H1 (cell line): ENCODE measurements around the gene HSPA1B. TPM values are rescaled to one million over a fixed set of nuclear protein-coding genes. Genes with fewer than 3 reads are reported as not detected.
"Not testable (repeated sequence)": the region's sequence is repeated elsewhere in the genome, so short reads cannot be mapped to it uniquely, and the experiment has no call there.

Experiments used
- CTCF ChIA-PET: fragments of 300-600 bp; sonication (Branson Sonifier 250); formaldehyde crosslinking; loops from one replicate; lab custom pipeline; 2021; ENCODE audit not compliant: partially characterized antibody; lab: Charles Lee
- POLR2A ChIA-PET: fragments of 300-600 bp; sonication (Branson Sonifier 250); formaldehyde crosslinking; loops from one replicate; lab custom pipeline; 2021; ENCODE audit warnings: inconsistent platforms; ENCODE audit not compliant: partially characterized antibody; lab: Charles Lee
- DNase-seq, 2 experiments: peaks; one replicate each; pipeline versions ENCODE4 v3.0.0 to v3.0.0-alpha.2; 2010 to 2022; ENCODE audit warnings: low spot score in 2 of 2, low read depth in 1 of 2, mixed read lengths in 1 of 2
- FAIRE-seq: peaks from 2 replicates; lab custom pipeline; 2011; peaks lifted over from hg19 to GRCh38; lab: Jason Lieb, UNC
- H2AFZ ChIP-seq: 2 replicates; pipeline ENCODE4 v1.8.1; 2012; ENCODE audit warnings: low read length, inconsistent platforms
- H2AK5ac ChIP-seq: 2 replicates; pipeline ENCODE4 v1.6.1; 2013; ENCODE audit warnings: low read depth, low read length
- H2BK120ac ChIP-seq: replicated peaks from 2 replicates; pipeline ENCODE3; 2013; ENCODE audit warnings: low read depth, low read length, inconsistent platforms
- H2BK12ac ChIP-seq: 2 replicates; pipeline ENCODE4 v1.6.1; 2013; ENCODE audit warnings: low read depth, low read length
- H2BK15ac ChIP-seq: 2 replicates; pipeline ENCODE4 v1.6.1; 2013; ENCODE audit warnings: low read length
- H2BK20ac ChIP-seq: 2 replicates; pipeline ENCODE4 v1.6.1; 2013; ENCODE audit warnings: low read length
- H2BK5ac ChIP-seq: 2 replicates; pipeline ENCODE4 v1.6.1; 2013; ENCODE audit warnings: low read depth, low read length
- H3K14ac ChIP-seq: 2 replicates; pipeline ENCODE4 v1.6.1; 2013; ENCODE audit warnings: inconsistent platforms; ENCODE audit not compliant: insufficient read length
- H3K18ac ChIP-seq: 2 replicates; pipeline ENCODE4 v1.6.1; 2013; ENCODE audit warnings: low read length; ENCODE audit errors: extremely low read depth
- H3K23ac ChIP-seq: 2 replicates; pipeline ENCODE4 v1.6.1; 2013; ENCODE audit warnings: inconsistent platforms; ENCODE audit not compliant: insufficient read length
- H3K23me2 ChIP-seq: 2 replicates; pipeline ENCODE4 v1.6.1; 2013; ENCODE audit warnings: low read depth, low read length
- H3K27ac ChIP-seq: 2 replicates; pipeline ENCODE4 v1.6.1; 2011; ENCODE audit warnings: low read depth, low read length, inconsistent platforms
- H3K27me3 ChIP-seq, 4 experiments: replicated peaks in 1 of 4; 1 replicate in 1 of 4; 2 replicates in 3 of 4; pipeline versions ENCODE4 v1.6.1 to v1.8.1; 2011 to 2013; ENCODE audit warnings: low read length in 3 of 4, mild to moderate bottlenecking in 3 of 4, inconsistent platforms in 2 of 4, mixed read lengths in 2 of 4, moderate library complexity in 1 of 4; ENCODE audit not compliant: control insufficient read depth in 3 of 4, insufficient read depth in 3 of 4; ENCODE audit errors: extremely low read depth in 1 of 4
- H3K36me3 ChIP-seq, 4 experiments: 2 replicates each; pipeline versions ENCODE4 v1.6.1 to v1.8.1; 2011 to 2013; ENCODE audit warnings: mild to moderate bottlenecking in 4 of 4, low read length in 3 of 4, moderate library complexity in 2 of 4, control low read depth in 1 of 4, inconsistent platforms in 1 of 4; ENCODE audit not compliant: insufficient read depth in 4 of 4, control insufficient read depth in 2 of 4
- H3K4ac ChIP-seq: replicated peaks from 2 replicates; pipeline ENCODE3; 2013; ENCODE audit warnings: low read length, low read depth, mixed read lengths, inconsistent platforms; ENCODE audit not compliant: insufficient read length
- H3K4me1 ChIP-seq, 4 experiments: replicated peaks in 1 of 4; 1 replicate in 1 of 4; 2 replicates in 3 of 4; pipeline versions ENCODE4 v1.6.1 to v1.8.1; 2011 to 2013; ENCODE audit warnings: low read length in 3 of 4, inconsistent platforms in 2 of 4, mixed read lengths in 1 of 4; ENCODE audit not compliant: insufficient read depth in 4 of 4, control insufficient read depth in 3 of 4
- H3K4me2 ChIP-seq, 2 experiments: 2 replicates each; pipeline versions ENCODE4 v1.6.1 to v1.8.1; 2011 to 2013; ENCODE audit warnings: low read depth in 2 of 2, low read length in 2 of 2, control low read depth in 1 of 2, inconsistent platforms in 1 of 2, mild to moderate bottlenecking in 1 of 2; ENCODE audit not compliant: insufficient read depth in 1 of 2
- H3K4me3 ChIP-seq, 4 experiments: fragments of 200-600, 300-600 bp in 1 of 4; sonication (generic), shearing (Covaris generic), sonication (Bioruptor Twin) in 1 of 4; 2 replicates each; pipeline versions ENCODE4 v1.5.1 to v1.8.1; 2011 to 2016; ENCODE audit warnings: low read length in 4 of 4, low read depth in 3 of 4, control low read depth in 2 of 4, inconsistent platforms in 2 of 4, mild to moderate bottlenecking in 2 of 4, mixed read lengths in 1 of 4, moderate library complexity in 1 of 4; ENCODE audit not compliant: insufficient read depth in 2 of 4; ENCODE audit errors: extremely low read depth in 1 of 4
- H3K56ac ChIP-seq: replicated peaks from 2 replicates; pipeline ENCODE3; 2013; ENCODE audit warnings: low read depth, mild to moderate bottlenecking, mixed read lengths, low read length, inconsistent platforms; ENCODE audit not compliant: insufficient read length
- H3K79me1 ChIP-seq: 2 replicates; pipeline ENCODE4 v1.6.1; 2013; ENCODE audit warnings: low read depth, low read length, control low read depth
- H3K79me2 ChIP-seq, 2 experiments: 2 replicates each; pipeline versions ENCODE4 v1.6.1 to v1.8.1; 2012 to 2013; ENCODE audit warnings: low read length in 2 of 2, mild to moderate bottlenecking in 2 of 2, inconsistent platforms in 1 of 2; ENCODE audit not compliant: insufficient read depth in 2 of 2, control insufficient read depth in 1 of 2
- H3K9ac ChIP-seq, 4 experiments: replicated peaks in 1 of 4; 1 replicate in 1 of 4; 2 replicates in 3 of 4; pipeline versions ENCODE4 v1.6.1 to v1.8.1; 2011 to 2013; ENCODE audit warnings: low read depth in 3 of 4, low read length in 3 of 4, control low read depth in 2 of 4, mild to moderate bottlenecking in 2 of 4, moderate library complexity in 2 of 4, inconsistent platforms in 1 of 4; ENCODE audit errors: extremely low read depth in 1 of 4
- H3K9me3 ChIP-seq, 2 experiments: 2 replicates each; pipeline versions ENCODE4 v1.6.1 to v1.8.1; 2012 to 2013; ENCODE audit warnings: mild to moderate bottlenecking in 2 of 2, moderate library complexity in 2 of 2, control low read depth in 1 of 2, inconsistent platforms in 1 of 2, low read depth in 1 of 2, low read length in 1 of 2, mixed read lengths in 1 of 2; ENCODE audit not compliant: insufficient read depth in 2 of 2
- H4K20me1 ChIP-seq, 2 experiments: replicated peaks in 1 of 2; 2 replicates each; pipeline versions ENCODE3 to v1.8.1; 2011 to 2013; ENCODE audit warnings: inconsistent platforms in 2 of 2, low read length in 2 of 2, mild to moderate bottlenecking in 1 of 2; ENCODE audit not compliant: insufficient read depth in 2 of 2, control insufficient read depth in 1 of 2
- H4K5ac ChIP-seq: 2 replicates; pipeline ENCODE4 v1.6.1; 2013; ENCODE audit warnings: low read length, low read depth, mixed read lengths, inconsistent platforms; ENCODE audit not compliant: insufficient read length
- H4K8ac ChIP-seq: 2 replicates; pipeline ENCODE4 v1.8.0; 2013; ENCODE audit warnings: mild to moderate bottlenecking, moderate library complexity, low read length, inconsistent platforms; ENCODE audit not compliant: insufficient read depth; ENCODE audit errors: extremely low read depth
- H4K91ac ChIP-seq: replicated peaks from 2 replicates; pipeline ENCODE3; 2013; ENCODE audit warnings: low read length, mixed read lengths, inconsistent platforms; ENCODE audit not compliant: insufficient read length
- ATF2 ChIP-seq: IDR thresholded peaks from 2 replicates; pipeline ENCODE4 v1.6.1; 2012; ENCODE audit warnings: low read length, inconsistent platforms
- EZH2 ChIP-seq: fragments of 200-600 bp; sonication (generic); IDR thresholded peaks from 2 replicates; pipeline ENCODE4 v1.7.1; 2012; ENCODE audit warnings: low read depth, mild to moderate bottlenecking, moderate library complexity, low read length, inconsistent platforms; ENCODE audit not compliant: severe bottlenecking
- WGBS, 2 experiments: shearing (Covaris generic) in 1 of 2; methylation state at CpG; one replicate each; pipeline versions ENCODE4 v1.1.6 to v1.1.7; 2013 to 2015; ENCODE audit warnings: low lambda C conversion rate in 2 of 2, mixed read lengths in 2 of 2, inconsistent platforms in 1 of 2, low coverage in 1 of 2, missing lambda C conversion rate in 1 of 2; ENCODE audit not compliant: insufficient replicate concordance in 2 of 2, insufficient coverage in 1 of 2, insufficient read length in 1 of 2; ENCODE audit errors: extremely low coverage in 1 of 2, missing lambda C conversion rate in 1 of 2; 5-methylcytosine and 5-hydroxymethylcytosine counted together
- polyA plus RNA-seq, 7 experiments: library from polyadenylated mRNA; depleted of rRNA in 3 of 7; stranded (reverse) in 5 of 7; unstranded in 2 of 7; fragments of >200 nt in 5 of 7; fragments of 200-250 nt in 2 of 7; gene quantifications; 1 replicate in 5 of 7; 2 replicates in 1 of 7; 4 replicates in 1 of 7; pipeline versions ENCODE4 v1.2.1 to v1.2.3, GENCODE V29; 2011 to 2013; ENCODE audit warnings: missing spikeins in 2 of 7, mixed read lengths in 2 of 7
- total RNA-seq: library from RNA; stranded (reverse); fragmentation: NEBNext Ultra II Directional; extraction: Animal tissue kit (Norgen Biotek cat#: 25700); gene quantifications from 2 replicates; pipeline ENCODE4 v1.2.1, GENCODE V29; 2021

HSPA1B gene
- total and polyA plus RNA-seq, 2 of the 8 experiments (the other 6 are each of a cell fraction or from before 2014, with no cell fraction given) = 36.6 to 76.6 TPM

- TF ChIP-seq ATF2 (no peak), EZH2 (no peak)
Measured at GRCh38 chr6:31822036-31822821, 5.3 kb upstream of the HSPA1B start (continued).

GRCh38 chr6:31823592-31824196 lies 3.8 kb upstream of the HSPA1B start:
- DNase-seq, H2BK120ac ChIP-seq, H3K18ac ChIP-seq, H3K9me3 ChIP-seq, H4K5ac ChIP-seq, H2AK5ac ChIP-seq, H3K36me3 ChIP-seq, H3K14ac ChIP-seq, H2BK15ac ChIP-seq, H3K27ac ChIP-seq, H3K79me1 ChIP-seq, H4K20me1 ChIP-seq, H3K23ac ChIP-seq, FAIRE-seq, H2BK12ac ChIP-seq, H2BK5ac ChIP-seq, H3K27me3 ChIP-seq, H4K91ac ChIP-seq, H3K4ac ChIP-seq, H3K56ac ChIP-seq, H2AFZ ChIP-seq, H3K4me3 ChIP-seq, H3K9ac ChIP-seq, H4K8ac ChIP-seq, H3K79me2 ChIP-seq: not testable (repeated sequence)
- H3K4me2 ChIP-seq = peak overlapping the region in 1 of 2 experiments; percentile 80; a peak in 1 of 4 replicates
- H2BK20ac ChIP-seq = peak overlapping the region; percentile 9; the same call in 1 of the 2 replicates
- CTCF ChIA-PET = interaction anchor here (2.4 to 3.4 kb wide), 2 partner anchors 16 to 28 kb away, joined by 6 to 13 read pairs; partner anchors contain the start of genes LSM2 and VARS1
- POLR2A ChIA-PET = interaction anchor here (1.2 to 10.9 kb wide), 7 partner anchors 11 to 167 kb away, joined by 4 to 136 read pairs (median 23); partner anchors contain the start of genes EHMT2, HSPA1A, HSPA1L and LSM2
- 86% methylated on average over 9 of the region's 9 CpGs; no CpG with 5 or more reads in 1 of the 2 experiments for WGBS, 2 experiments
- H3K4me1 ChIP-seq = peaks cover 5 to 12% (median 9%) of the 10 kb centered on the region in 4 experiments; a peak in 6 of 7 replicates
- peaks cover 14% of the 10 kb centered on the region for H3K23me2 ChIP-seq
